Fibroblast of lung (primary cell): ENCODE measurements around the gene TAT. TPM values are rescaled to one million over a fixed set of nuclear protein-coding genes. Genes with fewer than 3 reads are reported as not detected.

Experiments
- DNase-seq, 2 donors: peaks; one replicate each; pipeline versions ENCODE4 v3.0.0 to v3.0.0-alpha.2; 2010; ENCODE audit warnings: low read depth in 2 of 2
- H2AFZ ChIP-seq: 2 replicates; pipeline ENCODE4 v1.5.1; 2012; ENCODE audit warnings: low read length, control low read depth, inconsistent platforms
- H3K27ac ChIP-seq: 2 replicates; pipeline ENCODE4 v1.5.1; 2011; ENCODE audit warnings: low read length, control low read depth; ENCODE audit not compliant: insufficient read depth
- H3K27me3 ChIP-seq: 2 replicates; pipeline ENCODE4 v1.5.1; 2011; ENCODE audit warnings: mild to moderate bottlenecking, low read length; ENCODE audit not compliant: control insufficient read depth, insufficient read depth
- H3K36me3 ChIP-seq: 2 replicates; pipeline ENCODE4 v1.5.1; 2011; ENCODE audit warnings: low read length; ENCODE audit not compliant: control insufficient read depth, insufficient read depth
- H3K4me1 ChIP-seq: 2 replicates; pipeline ENCODE4 v1.5.1; 2011; ENCODE audit warnings: low read length; ENCODE audit not compliant: control insufficient read depth, insufficient read depth; ENCODE audit errors: extremely low read depth
- H3K4me2 ChIP-seq: 2 replicates; pipeline ENCODE4 v1.5.1; 2011; ENCODE audit warnings: low read length, control low read depth; ENCODE audit not compliant: insufficient read depth; ENCODE audit errors: extremely low read depth
- H3K4me3 ChIP-seq, 4 experiments: fragments of 200-600 bp in 1 of 4; sonication (generic) in 1 of 4; replicated peaks in 1 of 4; 2 replicates each; pipeline ENCODE4 v1.5.1; 2011 to 2016; ENCODE audit warnings: low read length in 4 of 4, low read depth in 3 of 4, mild to moderate bottlenecking in 3 of 4, control low read depth in 2 of 4, inconsistent platforms in 1 of 4, mixed read lengths in 1 of 4; ENCODE audit not compliant: insufficient read depth in 1 of 4; ENCODE audit errors: control extremely low read depth in 1 of 4
- H3K79me2 ChIP-seq: 2 replicates; pipeline ENCODE4 v1.5.1; 2012; ENCODE audit warnings: mild to moderate bottlenecking, low read length, inconsistent platforms; ENCODE audit not compliant: control insufficient read depth, insufficient read depth
- H3K9ac ChIP-seq: 2 replicates; pipeline ENCODE4 v1.5.1; 2011; ENCODE audit warnings: mild to moderate bottlenecking, low read length, control low read depth; ENCODE audit not compliant: insufficient read depth
- H3K9me3 ChIP-seq: 2 replicates; pipeline ENCODE4 v1.5.1; 2012; ENCODE audit warnings: low read depth, low read length; ENCODE audit not compliant: control insufficient read depth, insufficient read depth
- H4K20me1 ChIP-seq: 2 replicates; pipeline ENCODE4 v1.5.1; 2011; ENCODE audit warnings: low read length; ENCODE audit not compliant: control insufficient read depth, insufficient read depth; ENCODE audit errors: extremely low read depth
- EZH2 ChIP-seq: IDR thresholded peaks from 2 replicates; pipeline ENCODE4 v1.5.1; 2012; ENCODE audit warnings: low read length, control low read depth, mild to moderate bottlenecking; ENCODE audit errors: missing control alignments
- polyA minus RNA-seq: library from RNA; depleted of rRNA, polyadenylated mRNA; stranded (reverse); fragments of >200 nt; gene quantifications from 2 replicates; pipeline ENCODE4 v1.2.3, GENCODE V29; 2011; ENCODE audit warnings: low replicate concordance
- polyA plus RNA-seq, 2 donors: library from polyadenylated mRNA; depleted of rRNA in 1 of 2; stranded (reverse) in 1 of 2; unstranded in 1 of 2; fragments of >200 nt; gene quantifications; 2 replicates each; pipeline ENCODE4 v1.2.1, GENCODE V29; 2011 to 2012; ENCODE audit warnings: missing spikeins in 1 of 2
- total RNA-seq: library from RNA; depleted of rRNA; stranded (reverse); fragments of >200 nt; gene quantifications from 2 replicates; pipeline ENCODE4 v1.2.1, GENCODE V29; 2014
- TF ChIP-seq, protein P1 (sequence below), 2 donors: IDR thresholded peaks in 1 of 2; conservative IDR thresholded peaks in 1 of 2; 1 replicate in 1 of 2; 2 replicates in 1 of 2; pipeline ENCODE4 v1.5.1; 2011 to 2012; ENCODE audit warnings: low read length in 2 of 2, control low read depth in 1 of 2, inconsistent platforms in 1 of 2, low read depth in 1 of 2, mild to moderate bottlenecking in 1 of 2

TAT gene
- total RNA-seq = not detected in 2 replicates
- polyA plus RNA-seq = not detected in 2 replicates
- polyA plus RNA-seq (2012) = 0.07 TPM in 1 of 2 replicates, not detected in the other
- not detected in 2 replicates for polyA minus RNA-seq

DNA sequence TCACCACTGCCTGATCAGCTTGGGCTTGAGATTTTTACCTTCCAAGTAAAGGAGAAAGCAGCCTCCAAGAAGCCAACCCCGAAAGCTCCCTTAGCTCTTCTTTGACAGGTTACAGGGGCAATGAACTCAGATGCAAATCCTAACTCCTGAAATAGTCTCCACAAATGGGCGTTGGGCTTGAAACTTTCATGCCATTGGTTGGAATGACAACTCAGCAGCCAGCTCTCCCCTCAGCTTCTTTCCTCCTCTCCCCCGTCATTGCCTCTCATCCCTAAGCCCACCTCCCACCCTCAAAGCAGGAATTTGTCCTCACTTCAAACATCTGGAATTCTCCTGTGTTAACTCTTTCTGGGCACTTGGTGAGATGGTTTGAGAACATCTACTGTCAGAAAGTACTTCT, at the start of gene TAT:
Gene TAT (minus strand): TSS at position 122 of the 400 bp plus-strand sequence. CDS start 677 bp downstream, outside the sequence.
- TF ChIP-seq, protein P1, sequence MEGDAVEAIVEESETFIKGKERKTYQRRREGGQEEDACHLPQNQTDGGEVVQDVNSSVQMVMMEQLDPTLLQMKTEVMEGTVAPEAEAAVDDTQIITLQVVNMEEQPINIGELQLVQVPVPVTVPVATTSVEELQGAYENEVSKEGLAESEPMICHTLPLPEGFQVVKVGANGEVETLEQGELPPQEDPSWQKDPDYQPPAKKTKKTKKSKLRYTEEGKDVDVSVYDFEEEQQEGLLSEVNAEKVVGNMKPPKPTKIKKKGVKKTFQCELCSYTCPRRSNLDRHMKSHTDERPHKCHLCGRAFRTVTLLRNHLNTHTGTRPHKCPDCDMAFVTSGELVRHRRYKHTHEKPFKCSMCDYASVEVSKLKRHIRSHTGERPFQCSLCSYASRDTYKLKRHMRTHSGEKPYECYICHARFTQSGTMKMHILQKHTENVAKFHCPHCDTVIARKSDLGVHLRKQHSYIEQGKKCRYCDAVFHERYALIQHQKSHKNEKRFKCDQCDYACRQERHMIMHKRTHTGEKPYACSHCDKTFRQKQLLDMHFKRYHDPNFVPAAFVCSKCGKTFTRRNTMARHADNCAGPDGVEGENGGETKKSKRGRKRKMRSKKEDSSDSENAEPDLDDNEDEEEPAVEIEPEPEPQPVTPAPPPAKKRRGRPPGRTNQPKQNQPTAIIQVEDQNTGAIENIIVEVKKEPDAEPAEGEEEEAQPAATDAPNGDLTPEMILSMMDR (conservative IDR thresholded peaks at IDR 0.05 in 1 of 2, IDR thresholded peaks at IDR 0.05 in 1 of 2; ENCODE audit: low read depth in 1 of 2, low read length in 2 of 2) = no peak
- no peak for TF ChIP-seq EZH2
- Histone ChIP-seq H3K9me3 (no peaks in the 10 kb centered on the region), H4K20me1 (no peaks in the 10 kb centered on the region), H3K27ac (no peak within 1 kb of the TSS), H2AFZ (no peak within 1 kb of the TSS), H3K9ac (no peak within 1 kb of the TSS), H3K27me3 (no peaks in the 10 kb centered on the region), H3K4me3 (no peak within 1 kb of the TSS), H3K4me1 (no peaks in the 10 kb centered on the region), H3K36me3 (no peaks in the 10 kb centered on the region), H3K4me2 (no peak within 1 kb of the TSS), H3K79me2 (no peaks in the 10 kb centered on the region)
- DNase-seq = no peak

DNA sequence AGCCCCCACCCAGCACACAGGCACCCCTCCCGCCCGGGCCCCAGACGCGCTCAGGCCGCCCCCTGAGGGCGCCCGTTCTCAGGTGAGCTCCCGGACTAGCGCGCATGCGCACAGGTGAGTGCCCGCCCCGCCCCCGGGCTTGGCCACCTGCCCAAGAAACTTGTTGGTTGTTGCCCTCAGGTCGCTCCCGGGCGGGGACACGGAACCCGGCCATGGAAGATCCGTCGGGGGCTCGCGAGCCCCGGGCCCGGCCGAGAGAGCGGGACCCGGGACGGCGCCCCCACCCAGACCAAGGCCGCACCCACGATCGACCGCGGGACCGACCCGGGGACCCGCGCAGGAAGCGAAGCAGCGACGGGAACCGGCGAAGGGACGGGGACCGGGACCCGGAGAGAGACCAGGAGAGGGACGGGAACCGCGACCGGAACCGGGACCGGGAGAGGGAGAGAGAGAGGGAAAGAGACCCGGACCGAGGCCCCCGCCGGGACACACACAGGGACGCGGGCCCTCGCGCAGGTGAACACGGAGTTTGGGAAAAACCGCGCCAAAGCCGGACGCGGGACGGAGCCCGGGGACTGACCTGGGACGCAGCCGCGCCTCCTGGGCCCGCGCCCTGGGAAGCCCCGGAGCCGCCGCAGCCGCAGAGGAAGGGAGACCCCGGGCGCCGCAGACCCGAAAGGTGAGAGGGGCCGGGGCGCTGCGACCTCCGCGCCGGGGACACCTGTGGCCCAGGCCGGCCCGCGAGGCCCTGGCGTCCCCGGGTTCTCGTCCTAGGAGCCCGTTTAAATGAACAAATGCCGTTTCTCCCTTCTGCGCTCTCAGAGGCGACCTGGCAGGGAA, 49.3 kb upstream of the TAT start, which contains the start of gene MARVELD3:
Gene MARVELD3 (plus strand): TSS at position 167 of the 840 bp plus-strand sequence. CDS start 46 bp downstream, at position 213.
- TF ChIP-seq EZH2 = peak; percentile 97
- TF ChIP-seq, protein P1 (conservative IDR thresholded peaks at IDR 0.05 in 1 of 2, IDR thresholded peaks at IDR 0.05 in 1 of 2; ENCODE audit: low read depth in 1 of 2, low read length in 2 of 2) = no peak
- H3K27me3 ChIP-seq = peaks cover 20% of the 10 kb centered on the region
- no peaks in the 10 kb centered on the region for H3K4me1 ChIP-seq
- H4K20me1 ChIP-seq = no peaks in the 10 kb centered on the region
- no peak for DNase-seq
- H3K4me3 ChIP-seq = peak within 1 kb of the TSS in 2 of 4 experiments; percentile 15 to 41
- no peak within 1 kb of the TSS for H2AFZ ChIP-seq
- peak within 1 kb of the TSS; percentile 51 for H3K4me2 ChIP-seq
- no peaks in the 10 kb centered on the region for H3K9me3 ChIP-seq
- H3K36me3 ChIP-seq = no peaks in the 10 kb centered on the region
- no peak within 1 kb of the TSS for H3K9ac ChIP-seq
- H3K79me2 ChIP-seq = no peaks in the 10 kb centered on the region
- H3K27ac ChIP-seq = no peak within 1 kb of the TSS

DNA sequence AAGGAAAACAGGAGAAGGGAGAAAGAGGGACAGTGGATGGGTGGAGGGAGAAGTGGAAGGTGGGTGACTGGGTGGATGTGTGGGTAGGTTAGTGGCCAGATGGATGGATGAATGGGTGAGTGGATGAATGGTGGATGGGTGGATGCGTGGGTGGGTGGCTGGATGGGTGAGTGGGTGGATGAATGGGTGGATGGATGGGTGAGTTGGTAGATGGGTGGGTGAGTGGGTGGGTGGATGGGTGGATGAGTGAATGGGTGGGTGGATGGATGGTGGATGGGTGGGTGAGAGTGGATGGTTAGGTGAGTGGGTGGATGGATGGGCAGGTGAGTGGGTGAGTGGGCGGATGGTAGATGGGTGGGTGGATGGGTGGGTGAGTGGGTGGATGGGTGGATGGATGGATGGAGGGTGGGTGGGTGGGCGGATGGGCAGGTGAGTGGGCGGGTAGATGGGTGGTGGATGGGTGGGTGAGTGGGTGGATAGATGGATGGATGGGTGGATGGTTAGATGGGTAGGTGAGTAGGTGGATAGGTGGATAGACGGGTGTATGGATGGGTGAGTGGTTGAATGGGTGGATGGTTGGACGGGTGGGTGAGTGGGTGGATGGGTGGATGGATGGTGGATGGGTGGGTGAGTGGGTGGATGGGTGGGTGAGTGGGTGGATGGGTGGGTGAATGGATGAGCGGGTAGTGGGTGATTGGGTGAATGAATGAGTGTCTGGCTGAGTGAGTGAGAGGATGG, 48.4 kb upstream of the TAT start:
- peaks cover 20% of the 10 kb centered on the region for H3K27me3 ChIP-seq

More for the DNA sequence above, 48.4 kb upstream of the TAT start:
- no peaks in the 10 kb centered on the region for H4K20me1 ChIP-seq
- no peak for TF ChIP-seq EZH2
- TF ChIP-seq, protein P1 (conservative IDR thresholded peaks at IDR 0.05 in 1 of 2, IDR thresholded peaks at IDR 0.05 in 1 of 2; ENCODE audit: low read depth in 1 of 2, low read length in 2 of 2) = no peak
- no peak overlapping the region for H3K4me3 ChIP-seq
- no peak for DNase-seq
- H3K79me2 ChIP-seq = no peaks in the 10 kb centered on the region
- H3K27ac ChIP-seq = no peak overlapping the region
- H3K4me2 ChIP-seq = no peak overlapping the region
- H3K9me3 ChIP-seq = no peaks in the 10 kb centered on the region
- H3K36me3 ChIP-seq = no peaks in the 10 kb centered on the region
- H3K9ac ChIP-seq = no peak overlapping the region
- H3K4me1 ChIP-seq = no peaks in the 10 kb centered on the region
- H2AFZ ChIP-seq = no peak overlapping the region
